A549 (cell line): Measurements from ENCODE around the gene SEMA6C. TPM values are rescaled to one million over a fixed set of nuclear protein-coding genes. Genes with fewer than 3 reads are reported as not detected.

Experiments used
- ATAC-seq, 2 experiments: fragments of 200-7000 bp in 1 of 2; fragments of >200 bp in 1 of 2; cut with Nextera tagmentation in 1 of 2; cut with Tn5 transposase in 1 of 2; 3 replicates each; pipeline versions ENCODE4 v1.8.0 to v1.9.1; 2018 to 2020; ENCODE audit warnings: mild to moderate bottlenecking in 1 of 2, moderate library complexity in 1 of 2
- CTCF ChIA-PET: fragments of 300-600 bp; sonication (Branson Sonifier 250); formaldehyde crosslinking; extraction: SDS; loops from one replicate; lab custom pipeline; 2021; ENCODE audit warnings: antibody characterized with exemption, inconsistent platforms; lab: Yijun Ruan, JAX
- POLR2A ChIA-PET: fragments of 350-600 bp; formaldehyde crosslinking; extraction: SDS; loops from one replicate; lab custom pipeline; 2021; ENCODE audit warnings: antibody characterized with exemption, inconsistent platforms; lab: Yijun Ruan, JAX
- DNase-seq, 2 experiments: peaks; one replicate each; pipeline versions ENCODE4 v3.0.0 to v3.0.0-alpha.2; 2011 to 2016; ENCODE audit warnings: low read depth in 1 of 2, low spot score in 1 of 2
- FAIRE-seq: peaks from 2 replicates; lab custom pipeline; 2011; peaks lifted over from hg19 to GRCh38; lab: Jason Lieb, UNC
- H3K27ac ChIP-seq, 2 experiments: fragments of >200 bp; sonication (Bioruptor Twin); formaldehyde crosslinking; 3 replicates each; pipeline ENCODE4 v1.5.1; 2016 to 2017
- H3K4me1 ChIP-seq: fragments of >200 bp; sonication (Bioruptor Twin); formaldehyde crosslinking; 3 replicates; pipeline ENCODE4 v1.6.1; 2016
- H3K4me2 ChIP-seq: fragments of >200 bp; sonication (Bioruptor Twin); formaldehyde crosslinking; 3 replicates; pipeline ENCODE4 v1.6.1; 2016
- H3K4me3 ChIP-seq: fragments of >200 bp; sonication (Bioruptor Twin); formaldehyde crosslinking; 3 replicates; pipeline ENCODE4 v1.5.1; 2016
- H3K9me3 ChIP-seq: fragments of >200 bp; sonication (Bioruptor Twin); formaldehyde crosslinking; 3 replicates; pipeline ENCODE4 v1.6.1; 2016
- ATOH8 ChIP-seq: fragments of 250-450 bp; sonication (Bioruptor Pico); IDR thresholded peaks from 2 replicates; pipeline ENCODE4 v1.5.0; 2020; ENCODE audit warnings: low read depth, mild to moderate bottlenecking, moderate library complexity
- BHLHE40 ChIP-seq: IDR thresholded peaks from 2 replicates; pipeline ENCODE4 v1.6.1; 2012; ENCODE audit warnings: low read depth, low read length, inconsistent platforms
- CBX8 ChIP-seq: fragments of 200-600 bp; sonication (generic); IDR thresholded peaks from 2 replicates; pipeline ENCODE4 v1.6.1; 2016
- E2F6 ChIP-seq: IDR thresholded peaks from 2 replicates; pipeline ENCODE4 v1.6.1; 2012; ENCODE audit warnings: low read depth, borderline replicate concordance
- EHF ChIP-seq: fragments of 250-450 bp; sonication (Bioruptor Pico); IDR thresholded peaks from 2 replicates; pipeline ENCODE4 v1.5.0; 2020; ENCODE audit warnings: mild to moderate bottlenecking
- EHMT2 ChIP-seq: fragments of 200-600 bp; sonication (generic); IDR thresholded peaks from 2 replicates; pipeline ENCODE4 v1.6.1; 2016; ENCODE audit warnings: antibody characterized with exemption, low read depth, mild to moderate bottlenecking, moderate library complexity
- ELK1 ChIP-seq: fragments of 150-350 bp; IDR thresholded peaks from 2 replicates; pipeline ENCODE4 v1.6.1; 2014; ENCODE audit warnings: low read depth, mild to moderate bottlenecking, low read length
- FOSB ChIP-seq: fragments of 250-450 bp; sonication (Bioruptor Pico); IDR thresholded peaks from 2 replicates; pipeline ENCODE4 v1.5.0; 2020; ENCODE audit warnings: mild to moderate bottlenecking, moderate library complexity
- FOSL2 ChIP-seq, 2 experiments: fragments of 450-650 bp in 1 of 2; fragments of >200 bp in 1 of 2; sonication (Bioruptor Twin) in 1 of 2; formaldehyde crosslinking; IDR thresholded peaks; 2 replicates each; pipeline versions ENCODE4 v1.5.0 to v1.6.1; 2016 to 2020; ENCODE audit warnings: mild to moderate bottlenecking in 1 of 2, moderate library complexity in 1 of 2
- HES2 ChIP-seq: fragments of >200 bp; sonication (Bioruptor Twin); formaldehyde crosslinking; IDR thresholded peaks from 2 replicates; pipeline ENCODE4 v1.6.1; 2016
- HEYL ChIP-seq: fragments of 250-450 bp; sonication (Bioruptor Pico); IDR thresholded peaks from 2 replicates; pipeline ENCODE4 v1.8.0; 2021; ENCODE audit warnings: mild to moderate bottlenecking, moderate library complexity
- HOXB5 ChIP-seq: fragments of 250-450 bp; sonication (Bioruptor Pico); IDR thresholded peaks from 2 replicates; pipeline ENCODE4 v1.5.0; 2020; ENCODE audit warnings: mild to moderate bottlenecking, moderate library complexity
- JUN ChIP-seq, 2 experiments: fragments of >200 bp; sonication (Bioruptor Twin); formaldehyde crosslinking; IDR thresholded peaks; 2 replicates in 1 of 2; 3 replicates in 1 of 2; pipeline ENCODE4 v1.6.1; 2016 to 2017
- MYC ChIP-seq: IDR thresholded peaks from 2 replicates; pipeline ENCODE4 v1.6.1; 2012; ENCODE audit warnings: mild to moderate bottlenecking, inconsistent platforms, low read length, improper control_type of control experiment, borderline replicate concordance
- NPAS2 ChIP-seq: fragments of 250-450 bp; sonication (Bioruptor Pico); IDR thresholded peaks from 2 replicates; pipeline ENCODE4 v1.8.0; 2022; ENCODE audit warnings: mild to moderate bottlenecking, moderate library complexity, borderline replicate concordance
- PHF8 ChIP-seq: fragments of 200-600 bp; sonication (generic); IDR thresholded peaks from 2 replicates; pipeline ENCODE4 v1.6.1; 2016; ENCODE audit warnings: low read depth, mild to moderate bottlenecking, antibody characterized with exemption, moderate library complexity, borderline replicate concordance
- RAD21 ChIP-seq, 2 experiments: fragments of >200 bp in 1 of 2; sonication (Bioruptor Twin) in 1 of 2; formaldehyde crosslinking in 1 of 2; IDR thresholded peaks in 1 of 2; conservative IDR thresholded peaks in 1 of 2; 2 replicates in 1 of 2; 3 replicates in 1 of 2; pipeline ENCODE4 v1.6.1; 2012 to 2018; ENCODE audit warnings: inconsistent platforms in 1 of 2
- RARB ChIP-seq: fragments of 250-450 bp; sonication (Bioruptor Pico); IDR thresholded peaks from 2 replicates; pipeline ENCODE4 v1.8.0; 2021; ENCODE audit warnings: mild to moderate bottlenecking, moderate library complexity
- RNF2 ChIP-seq: fragments of 200-600 bp; sonication (generic); IDR thresholded peaks from 2 replicates; pipeline ENCODE4 v1.6.1; 2016; ENCODE audit warnings: low read depth, mild to moderate bottlenecking, antibody characterized with exemption, moderate library complexity, borderline replicate concordance
- SREBF2 ChIP-seq: fragments of 450-650 bp; IDR thresholded peaks from 2 replicates; pipeline ENCODE4 v1.6.1; 2014; ENCODE audit warnings: mild to moderate bottlenecking, moderate library complexity
- USF2 ChIP-seq: fragments of 450-650 bp; IDR thresholded peaks from 2 replicates; pipeline ENCODE4 v1.6.1; 2014; ENCODE audit warnings: antibody characterized with exemption
- ZSCAN20 ChIP-seq: fragments of 250-450 bp; sonication (Bioruptor Pico); IDR thresholded peaks from 2 replicates; pipeline ENCODE4 v1.8.0; 2022; ENCODE audit warnings: mild to moderate bottlenecking, moderate library complexity
- WGBS: methylation state at CpG from one replicate; pipeline ENCODE4 v1.1.6; 2017; ENCODE audit errors: missing lambda C conversion rate; 5-methylcytosine and 5-hydroxymethylcytosine counted together
- polyA plus RNA-seq, 4 experiments: library from polyadenylated mRNA; depleted of rRNA in 3 of 4; stranded (reverse); fragments of >200 nt; fragmentation: RNase III in 1 of 4; extraction: RNeasy Plus Mini Kit Qiagen cat#74134 plus additional on column Dnase treatment in 1 of 4; gene quantifications; 2 replicates in 3 of 4; 3 replicates in 1 of 4; pipeline ENCODE4 v1.2.3, GENCODE V29; 2011 to 2017

SEMA6C gene
- polyA plus RNA-seq, 2 of the 4 experiments (the other 2 are of a cell fraction), result 1.3 to 1.6 TPM

GRCh38 chr1:151175041-151175741, 28.8 kb upstream of the SEMA6C start (continued):
- TF ChIP-seq BHLHE40, result no peak
- TF ChIP-seq EHF, result no peak
- no peak for TF ChIP-seq HES2
- TF ChIP-seq FOSL2 (IDR thresholded peaks at IDR 0.05), result no peak
- TF ChIP-seq FOSL2 (CRISPR knock-in tag; IDR thresholded peaks at IDR 0.05), result no peak
- TF ChIP-seq USF2, result no peak
- TF ChIP-seq RNF2, result no peak
- TF ChIP-seq NPAS2 (CRISPR knock-in tag), result no peak
- no peak for TF ChIP-seq SREBF2

GRCh38 chr1:151171190-151171589, 24.8 kb upstream of the SEMA6C start:
- ATAC-seq, result no peak
- no peak for DNase-seq
- WGBS, result 82% methylated on average over 5 of the region's 5 CpGs
- H3K4me1 ChIP-seq, result peaks cover 7% of the 10 kb centered on the region; the same call in 2 of the 3 replicates
- H3K27ac ChIP-seq, result no peak overlapping the region
- FAIRE-seq, result no peak
- no peak overlapping the region for H3K4me2 ChIP-seq
- no peak for TF ChIP-seq ATOH8 (CRISPR knock-in tag)
- no peak for TF ChIP-seq CBX8
- no peak for TF ChIP-seq JUN (IDR thresholded peaks at IDR 0.05)
- TF ChIP-seq E2F6, result no peak
- H3K4me3 ChIP-seq, result no peak overlapping the region
- ChIA-PET CTCF (interaction anchor here (0.6 to 1.3 kb wide), 6 partner anchors 24 to 147 kb away, joined by 3 read pairs; partner anchors contain the start of gene GABPB2), POLR2A (no interaction called here)
- no peaks in the 10 kb centered on the region for H3K9me3 ChIP-seq

- no peak for ATAC-seq
- H3K27ac ChIP-seq, result peak overlapping the region in 1 of 2 experiments; percentile 91; a peak in 3 of 6 replicates
- FAIRE-seq, result no peak
Observed at GRCh38 chr1:151167116-151167515, 20.7 kb upstream of the SEMA6C start.

More at GRCh38 chr1:151167116-151167515, 20.7 kb upstream of the SEMA6C start:
- POLR2A ChIA-PET, result no interaction called here
- Histone ChIP-seq H3K4me2 (peak overlapping the region; percentile 93), H3K4me1 (peaks cover 14% of the 10 kb centered on the region; the same call in 2 of the 3 replicates), H3K4me3 (peak overlapping the region; percentile 75), H3K9me3 (no peaks in the 10 kb centered on the region)
- TF ChIP-seq PHF8, result no peak
- no peak for TF ChIP-seq SREBF2
- TF ChIP-seq MYC, result no peak
- no peak for TF ChIP-seq HEYL (CRISPR knock-in tag)
- no peak for TF ChIP-seq ELK1
- no peak for TF ChIP-seq EHMT2
- no peak for TF ChIP-seq RARB (CRISPR knock-in tag)
- no peak for TF ChIP-seq HOXB5
- TF ChIP-seq FOSB (CRISPR knock-in tag), result no peak
- no peak for TF ChIP-seq ZSCAN20 (CRISPR knock-in tag)
- no peak for TF ChIP-seq RAD21 (conservative IDR thresholded peaks at IDR 0.05 in 1 of 2, IDR thresholded peaks at IDR 0.05 in 1 of 2)
- 83% methylated on average over 6 of the region's 6 CpGs for WGBS
- DNase-seq, result no peak
- CTCF ChIA-PET, result interaction anchor here (1.1 to 3.1 kb wide), 8 partner anchors 9 to 141 kb away, joined by 3 to 10 read pairs (median 4); partner anchors contain the start of genes GABPB2, PSMD4, TMOD4 and TNFAIP8L2
